Activated CD8-positive, alpha-beta memory T cell treated with anti-CD3 and anti-CD28 coated beads for 24 hours (primary cell): ENCODE measurements around the gene WDR6.

Experiments used
- DNase-seq: peaks from one replicate; pipeline ENCODE4 v3.0.0-alpha.2; 2020

The WDR6 gene

GRCh38 chr3:49032646-49033304 is 25.6 kb downstream of the WDR6 start:
- no peak for DNase-seq

- DNase-seq, result no peak
Measured at GRCh38 chr3:49034650-49035049, 27.5 kb downstream of the WDR6 start.

- DNase-seq, result no peak
Measured at GRCh38 chr3:49035281-49035680, 28.1 kb downstream of the WDR6 start.

GRCh38 chr3:49053543-49053942 is 46.4 kb downstream of the WDR6 start:
- DNase-seq, result no peak

- no peak for DNase-seq
Measured at GRCh38 chr3:49054344-49054862, 47.2 kb downstream of the WDR6 start.

- DNase-seq, result no peak
Measured at GRCh38 chr3:49057268-49057667, 50.1 kb downstream of the WDR6 start.

- no peak for DNase-seq
Measured at GRCh38 chr3:49058011-49058410, 50.8 kb downstream of the WDR6 start.
